ENCODE results near the gene BOD1L2.

Gene BOD1L2

GRCh38 chr18:57146956-57147636, at the start of gene BOD1L2:
TSS of gene BOD1L2 (plus strand) at chr18:57147087. CDS start at chr18:57147313, 226 bp downstream.
- no peak for DNase-seq (ENCODE audit: extremely low read depth in 1 of 2, low read depth in 1 of 2)

GRCh38 chr18:57107140-57107832, 39.6 kb upstream of the BOD1L2 start:
- no peak for DNase-seq (ENCODE audit: extremely low read depth in 1 of 2, low read depth in 1 of 2)

DNA sequence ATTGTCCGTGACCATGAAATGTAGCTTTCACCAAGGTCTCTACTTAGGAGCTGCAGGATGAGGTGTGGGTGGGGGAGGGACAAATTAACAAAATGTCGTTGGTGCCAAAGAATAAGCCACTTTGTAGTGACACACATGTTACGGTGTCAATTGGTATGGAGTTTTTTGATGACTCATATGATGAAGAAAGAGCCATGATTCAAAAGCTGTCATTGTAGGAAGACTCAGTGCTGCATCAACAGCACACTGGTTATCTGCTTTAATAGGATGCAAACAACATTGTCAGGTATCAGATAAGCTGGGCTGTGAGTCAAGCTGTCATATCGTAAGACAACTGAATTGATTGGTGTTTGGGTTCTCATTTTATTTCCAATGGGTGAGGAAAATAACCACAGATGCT, 36.6 kb upstream of the BOD1L2 start:
- no peak for DNase-seq (ENCODE audit: extremely low read depth in 1 of 2, low read depth in 1 of 2)

DNA sequence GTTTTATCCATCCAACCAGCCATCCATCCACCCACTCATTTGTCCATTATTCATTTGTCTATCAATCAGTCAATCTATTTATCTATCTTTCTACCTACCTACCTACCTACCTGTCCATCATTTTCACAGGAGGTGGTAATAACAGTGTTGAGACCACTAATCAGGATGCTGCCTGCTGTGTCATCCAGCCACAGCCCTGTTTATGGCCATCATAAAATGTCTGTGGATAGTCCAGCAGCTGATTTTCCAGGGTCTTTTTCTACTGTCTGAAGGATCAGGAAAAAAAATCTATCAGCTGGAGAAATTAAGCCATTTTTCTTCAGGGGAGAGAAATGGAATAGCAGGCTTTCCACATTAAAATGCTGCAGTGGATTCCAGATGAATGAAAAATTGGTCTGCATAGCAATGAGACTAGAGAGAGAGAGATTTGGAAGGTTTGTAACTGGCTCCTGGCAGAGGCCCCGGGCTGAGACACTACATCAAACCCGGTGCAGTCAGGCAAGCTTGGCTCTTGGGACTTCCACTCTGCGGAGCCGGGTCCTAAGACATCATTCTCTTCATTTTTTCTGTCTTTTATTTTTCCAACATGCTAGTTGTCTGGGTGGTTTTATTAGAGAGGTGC, 33.0 kb upstream of the BOD1L2 start:
- no peak for DNase-seq (ENCODE audit: extremely low read depth in 1 of 2, low read depth in 1 of 2)

- DNase-seq (ENCODE audit: extremely low read depth in 1 of 2, low read depth in 1 of 2) = no peak
Observed at GRCh38 chr18:57116598-57117132, 30.2 kb upstream of the BOD1L2 start.

DNA sequence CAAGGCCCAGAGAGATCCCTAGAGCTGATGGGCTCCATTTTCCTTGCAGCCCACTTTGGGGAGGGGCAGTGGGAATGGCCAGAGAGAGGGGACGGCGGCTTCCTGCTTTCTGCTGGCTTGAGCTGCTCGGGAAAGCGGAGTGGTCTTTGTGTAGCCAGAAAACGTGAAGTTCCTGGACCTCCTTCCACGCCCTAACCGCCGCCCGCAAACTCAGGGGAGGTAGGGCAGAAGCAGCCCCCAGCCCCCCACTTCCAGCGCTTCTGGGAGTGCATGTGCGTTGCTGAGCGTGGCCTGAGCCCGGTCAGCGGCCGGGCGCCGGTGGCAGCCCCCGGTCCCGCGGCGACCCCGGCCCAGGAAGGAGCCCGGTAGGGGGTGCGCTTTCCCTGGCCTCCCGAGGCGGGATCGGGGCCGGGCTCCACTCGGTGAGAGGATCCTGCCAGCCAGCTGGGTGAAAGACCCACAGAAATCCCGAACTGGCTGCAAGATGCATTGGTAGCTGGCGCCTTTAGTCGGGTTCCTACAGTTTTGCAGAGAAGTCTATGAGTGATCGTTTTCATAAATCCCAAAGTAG, 25.3 kb upstream of the BOD1L2 start:
- DNase-seq (ENCODE audit: extremely low read depth in 1 of 2, low read depth in 1 of 2) = no peak

- no peak for DNase-seq (ENCODE audit: extremely low read depth in 1 of 2, low read depth in 1 of 2)
Observed at GRCh38 chr18:57122936-57123510, 23.9 kb upstream of the BOD1L2 start.

DNA sequence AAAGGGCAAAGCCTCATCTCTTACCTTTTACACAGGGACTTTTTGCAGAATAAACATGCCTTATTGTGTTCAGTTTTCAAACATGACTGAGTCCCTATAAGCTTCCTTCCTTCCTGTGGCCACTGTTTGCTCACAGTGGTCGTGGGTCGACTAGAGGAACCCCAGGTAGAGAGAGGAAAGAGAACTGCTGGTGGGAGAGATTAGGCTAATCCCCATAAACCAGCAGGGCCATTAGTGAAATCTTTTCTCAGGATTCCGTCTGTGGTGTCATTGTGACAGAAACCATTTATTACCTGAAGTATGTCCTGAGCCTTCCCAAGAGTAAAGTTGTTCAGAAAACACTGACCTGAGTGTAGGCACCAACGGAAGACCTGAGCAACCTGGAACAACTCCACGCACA, 21.3 kb upstream of the BOD1L2 start:
- no peak for DNase-seq (ENCODE audit: extremely low read depth in 1 of 2, low read depth in 1 of 2)

GRCh38 chr18:57128220-57128932, 18.5 kb upstream of the BOD1L2 start:
- no peak for DNase-seq (ENCODE audit: extremely low read depth in 1 of 2, low read depth in 1 of 2)

- no peak for DNase-seq (ENCODE audit: extremely low read depth in 1 of 2, low read depth in 1 of 2)
Observed at GRCh38 chr18:57131101-57131500, 15.8 kb upstream of the BOD1L2 start.

DNA sequence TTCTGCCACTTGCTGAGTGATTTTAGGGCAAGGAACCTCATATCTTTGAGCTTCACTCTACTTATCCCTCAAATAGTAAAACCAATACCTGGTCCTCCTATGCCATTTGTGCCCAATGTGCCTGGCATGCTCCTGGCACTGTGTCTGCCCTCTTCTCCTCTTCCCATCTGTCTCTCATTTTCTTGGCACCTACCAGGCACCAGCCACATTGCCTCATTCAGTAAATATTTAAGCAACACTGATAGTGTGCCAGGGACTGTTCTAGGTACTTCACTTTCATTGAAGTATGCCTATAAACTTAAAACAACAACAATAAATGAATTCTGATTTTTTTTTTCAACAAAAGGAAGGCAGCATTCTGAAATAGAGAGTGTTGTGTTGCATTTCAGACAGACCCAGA, 15.1 kb upstream of the BOD1L2 start:
- no peak for DNase-seq (ENCODE audit: extremely low read depth in 1 of 2, low read depth in 1 of 2)

- no peak for DNase-seq (ENCODE audit: extremely low read depth in 1 of 2, low read depth in 1 of 2)
Observed at GRCh38 chr18:57134618-57135135, 12.2 kb upstream of the BOD1L2 start.

DNA sequence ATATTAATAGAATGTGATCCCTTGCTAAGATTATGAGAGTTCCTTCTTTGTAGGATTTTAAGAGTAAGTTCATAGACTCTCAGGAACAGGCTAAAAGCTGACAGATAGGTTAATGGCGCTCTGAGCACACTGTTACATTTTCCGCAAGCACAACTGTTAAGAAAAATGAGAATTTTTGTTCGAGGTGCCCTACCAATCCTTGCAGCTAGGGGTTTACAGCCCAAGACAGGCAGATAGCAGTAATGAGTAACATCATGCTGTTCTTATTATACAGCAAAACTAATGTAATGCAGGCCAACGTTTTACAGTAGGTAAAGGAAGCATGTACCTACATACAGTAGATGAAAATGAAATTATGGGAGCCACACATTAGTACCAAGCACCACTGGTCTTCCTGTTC, 11.2 kb upstream of the BOD1L2 start:
- no peak for DNase-seq (ENCODE audit: extremely low read depth in 1 of 2, low read depth in 1 of 2)

DNA sequence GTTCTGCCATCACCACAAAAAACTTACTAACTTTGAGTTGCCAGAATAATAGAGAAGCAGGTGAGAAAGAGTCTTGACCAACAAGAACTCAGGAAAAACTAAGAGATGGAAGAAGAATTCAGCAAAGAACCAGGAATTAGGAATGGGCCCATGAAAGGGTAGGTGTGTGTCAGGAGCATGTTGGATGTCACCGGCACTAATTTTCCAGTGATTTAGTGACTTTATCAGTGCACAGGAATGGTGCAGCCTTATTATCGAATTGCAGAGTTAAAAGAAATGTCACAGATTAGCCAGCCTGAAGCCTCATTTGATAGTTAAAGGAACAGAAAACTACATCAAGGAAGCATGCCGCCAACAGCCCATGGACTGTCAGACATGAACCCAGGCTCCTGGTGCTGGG, 9.0 kb upstream of the BOD1L2 start:
- DNase-seq (ENCODE audit: extremely low read depth in 1 of 2, low read depth in 1 of 2) = no peak

DNA sequence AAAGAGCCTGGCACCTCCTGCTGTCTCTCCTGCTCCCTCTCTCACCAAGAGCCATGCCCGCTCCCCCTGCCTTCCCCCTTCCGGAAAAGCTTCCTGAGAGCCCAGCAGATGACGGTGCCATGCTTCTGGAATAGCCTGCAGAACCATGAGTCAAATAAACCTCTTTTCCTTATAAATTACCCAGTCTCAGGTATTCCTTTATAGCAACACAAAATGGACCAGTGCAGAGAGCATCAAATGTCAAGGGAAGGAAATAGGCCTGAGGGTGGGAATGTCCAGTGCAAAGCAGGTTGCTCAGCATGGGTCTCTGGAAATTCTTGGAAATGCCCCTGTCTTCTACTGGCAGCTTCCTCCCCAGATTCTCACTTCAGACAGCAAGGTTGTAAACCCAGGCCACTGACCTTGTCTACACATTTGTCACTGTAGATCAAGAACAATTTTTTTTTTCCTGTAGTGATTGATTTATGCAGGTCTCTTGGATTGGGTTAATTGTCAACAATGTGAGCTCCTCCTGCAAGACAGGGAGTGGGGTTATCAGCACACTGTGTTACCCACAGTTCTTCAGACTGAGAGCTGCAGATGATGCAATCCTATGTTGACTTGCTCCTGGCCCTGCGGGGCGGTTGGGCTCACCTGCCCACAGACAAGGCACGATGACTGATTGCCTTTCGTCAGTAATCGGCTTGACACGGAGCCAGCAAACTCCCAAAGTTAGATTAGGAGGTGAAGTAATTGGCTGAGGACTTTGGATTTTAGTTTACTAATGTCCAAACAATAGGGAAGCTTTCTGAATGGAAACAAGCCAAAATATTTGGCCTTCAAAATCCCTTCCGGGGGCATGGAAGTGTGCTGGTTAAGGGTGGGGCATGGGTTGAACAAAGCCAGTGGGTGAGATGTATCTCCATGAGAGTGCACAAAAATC, 5.4 kb upstream of the BOD1L2 start:
- no peak for DNase-seq (ENCODE audit: extremely low read depth in 1 of 2, low read depth in 1 of 2)

GRCh38 chr18:57142324-57142723, 4.6 kb upstream of the BOD1L2 start:
- no peak for DNase-seq (ENCODE audit: extremely low read depth in 1 of 2, low read depth in 1 of 2)

- DNase-seq (ENCODE audit: extremely low read depth in 1 of 2, low read depth in 1 of 2) = no peak
Observed at GRCh38 chr18:57143265-57143664, 3.6 kb upstream of the BOD1L2 start.

- no peak for DNase-seq (ENCODE audit: extremely low read depth in 1 of 2, low read depth in 1 of 2)
Observed at GRCh38 chr18:57148263-57148662, 1.4 kb downstream of the BOD1L2 start.

GRCh38 chr18:57149051-57149450, 2.2 kb downstream of the BOD1L2 start:
- no peak for DNase-seq (ENCODE audit: extremely low read depth in 1 of 2, low read depth in 1 of 2)
